GM21447 (cell line): ENCODE data around the gene DLGAP3.

Source experiments
- ATAC-seq: cut with Tn5 transposase; IDR thresholded peaks from one replicate; pipeline ENCODE4 v1.9.1; 2021; ENCODE audit not compliant: unreplicated experiment

The DLGAP3 gene

DNA sequence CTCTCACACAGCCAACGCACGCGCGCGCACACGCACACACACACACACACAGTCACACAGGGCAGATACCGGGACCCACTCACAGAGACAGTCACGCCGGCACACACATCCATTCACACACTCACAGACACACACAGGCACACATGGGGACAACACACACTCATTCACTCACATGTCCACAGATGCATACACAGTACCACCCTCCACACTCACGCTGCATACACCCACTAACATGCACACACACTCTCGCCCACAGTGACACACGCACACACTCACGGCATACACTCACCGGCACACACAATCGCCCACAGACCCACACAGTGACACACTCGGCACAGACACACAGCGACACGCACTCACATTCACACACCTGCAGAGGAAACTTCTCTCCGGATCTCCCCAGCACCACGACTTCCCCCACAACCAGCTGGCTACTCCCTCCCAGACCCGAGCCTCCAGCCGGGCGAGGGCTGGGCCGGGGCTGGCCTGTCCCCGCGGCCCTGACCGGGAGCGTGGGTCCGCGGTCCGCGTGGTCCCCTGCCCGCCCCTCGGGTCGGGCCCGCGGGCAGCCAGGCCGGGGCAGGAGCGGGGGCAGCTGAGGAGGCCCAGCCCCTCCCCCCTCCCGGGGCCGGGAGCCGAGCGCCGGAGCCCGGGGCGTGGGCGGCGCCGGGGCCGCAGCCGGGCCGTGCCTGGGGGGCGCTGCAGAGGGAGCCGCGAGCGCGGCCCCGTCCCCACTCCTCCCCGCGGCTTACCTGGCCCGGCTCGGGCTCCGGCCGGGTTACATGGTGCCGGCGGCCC is 552 bp downstream of the DLGAP3 start:
- no peak for ATAC-seq

DNA sequence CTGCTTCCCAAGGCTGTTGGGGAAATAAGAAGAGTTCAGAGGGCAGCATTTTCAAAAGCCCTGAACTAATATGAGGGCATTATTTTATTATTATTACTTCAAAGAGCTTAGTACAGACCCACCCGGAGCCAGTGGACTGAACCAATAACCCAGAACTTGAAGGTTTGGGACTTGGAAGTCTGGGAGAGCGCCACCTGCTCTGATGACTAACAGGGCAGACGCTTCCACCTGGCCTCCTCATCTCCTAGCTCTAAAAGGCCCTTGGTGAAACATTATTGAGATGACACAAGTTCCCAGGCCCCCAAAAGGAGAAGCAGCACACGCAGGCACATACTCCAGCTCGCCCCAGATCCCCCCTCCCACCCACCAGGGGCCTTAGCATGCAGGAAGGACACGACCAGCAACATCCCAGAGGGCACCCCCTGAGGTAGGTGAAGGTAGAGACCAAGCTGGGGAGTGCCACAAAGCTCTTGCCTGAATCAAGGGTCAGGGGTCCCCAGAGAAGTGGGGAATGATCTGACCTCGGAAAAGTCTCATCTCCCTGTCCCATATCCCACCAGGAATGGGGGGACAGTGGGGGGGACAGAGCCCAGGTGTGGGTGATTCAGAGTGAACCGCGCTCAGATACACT is 1.3 kb downstream of the DLGAP3 start:
- no peak for ATAC-seq

DNA sequence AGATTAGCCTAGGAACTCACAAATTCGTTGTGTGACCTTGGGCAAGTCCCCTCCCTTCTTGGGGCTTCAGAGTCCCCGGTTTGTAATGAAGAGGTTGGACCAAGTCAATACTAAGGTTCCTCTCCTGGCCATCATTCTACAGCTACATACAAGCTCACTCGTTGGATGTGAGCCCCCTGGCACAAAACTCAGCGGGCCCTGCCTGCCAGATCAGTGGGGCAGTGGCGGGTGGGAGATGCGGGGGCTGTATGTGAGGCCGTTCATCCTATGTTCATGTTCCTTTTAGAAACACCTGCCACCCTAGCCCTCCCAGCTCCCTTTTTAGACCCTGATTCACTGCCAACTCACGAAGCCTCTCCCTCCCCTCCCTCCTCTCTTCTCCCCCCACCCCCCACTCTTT is 2.1 kb downstream of the DLGAP3 start:
- ATAC-seq = no peak

DNA sequence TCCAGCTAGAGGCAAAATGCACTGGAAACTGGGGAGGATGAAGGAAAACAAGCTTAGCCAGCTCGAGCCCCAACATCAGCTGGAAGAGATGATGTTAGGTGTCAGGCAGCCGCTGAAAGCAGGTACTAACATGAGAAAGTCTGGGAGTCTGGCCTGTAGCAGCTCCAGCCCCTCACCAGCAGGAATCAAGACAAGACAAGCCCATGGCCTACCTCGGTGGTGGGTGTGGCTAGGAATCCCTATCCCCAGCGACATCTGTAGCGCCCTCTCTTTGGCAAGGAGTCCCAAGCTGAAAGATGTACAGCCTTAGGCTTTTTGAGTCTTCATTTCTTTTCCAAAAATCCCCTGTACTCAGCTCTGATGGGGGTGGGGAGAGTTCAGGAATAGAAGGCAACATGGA is 2.6 kb downstream of the DLGAP3 start:
- ATAC-seq = no peak

DNA sequence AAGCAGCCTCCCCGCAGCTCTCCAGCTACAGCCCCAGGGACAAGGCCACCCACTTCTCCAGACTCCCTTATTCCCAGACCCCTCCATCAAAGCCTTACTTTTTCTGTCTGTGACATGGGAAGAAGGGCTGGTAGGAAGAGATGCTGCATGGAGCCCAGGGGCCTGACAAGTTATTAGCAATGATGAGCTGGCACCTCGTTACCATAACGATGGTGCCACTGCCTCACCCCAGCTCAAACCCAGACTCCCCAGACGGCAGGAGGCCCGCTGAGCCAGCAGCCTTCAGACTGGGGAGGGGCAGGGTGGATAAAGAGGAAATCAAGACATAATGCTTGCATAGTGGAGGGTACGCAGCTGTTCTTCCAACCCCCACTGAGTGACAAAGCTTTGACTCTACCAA is 3.3 kb downstream of the DLGAP3 start:
- no peak for ATAC-seq

DNA sequence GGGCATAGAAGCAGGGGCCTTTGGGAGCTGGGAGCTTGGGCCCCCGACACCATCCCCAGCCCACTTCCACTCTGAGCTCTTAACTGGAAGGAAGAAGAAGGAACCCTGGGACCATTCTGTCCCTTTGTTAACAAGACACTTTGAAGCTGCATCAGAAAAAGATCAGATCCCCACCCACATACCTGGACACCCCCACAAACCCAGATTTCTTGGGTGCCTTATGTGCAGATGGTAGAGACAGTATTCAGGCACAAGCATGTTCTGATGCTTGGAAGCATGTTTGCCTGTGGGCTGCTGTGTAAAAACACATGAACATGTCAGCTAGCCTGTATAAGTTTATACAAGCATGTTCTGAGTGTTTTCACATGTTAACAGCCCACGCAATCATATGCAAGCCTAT is 3.7 kb downstream of the DLGAP3 start:
- ATAC-seq = no peak

DNA sequence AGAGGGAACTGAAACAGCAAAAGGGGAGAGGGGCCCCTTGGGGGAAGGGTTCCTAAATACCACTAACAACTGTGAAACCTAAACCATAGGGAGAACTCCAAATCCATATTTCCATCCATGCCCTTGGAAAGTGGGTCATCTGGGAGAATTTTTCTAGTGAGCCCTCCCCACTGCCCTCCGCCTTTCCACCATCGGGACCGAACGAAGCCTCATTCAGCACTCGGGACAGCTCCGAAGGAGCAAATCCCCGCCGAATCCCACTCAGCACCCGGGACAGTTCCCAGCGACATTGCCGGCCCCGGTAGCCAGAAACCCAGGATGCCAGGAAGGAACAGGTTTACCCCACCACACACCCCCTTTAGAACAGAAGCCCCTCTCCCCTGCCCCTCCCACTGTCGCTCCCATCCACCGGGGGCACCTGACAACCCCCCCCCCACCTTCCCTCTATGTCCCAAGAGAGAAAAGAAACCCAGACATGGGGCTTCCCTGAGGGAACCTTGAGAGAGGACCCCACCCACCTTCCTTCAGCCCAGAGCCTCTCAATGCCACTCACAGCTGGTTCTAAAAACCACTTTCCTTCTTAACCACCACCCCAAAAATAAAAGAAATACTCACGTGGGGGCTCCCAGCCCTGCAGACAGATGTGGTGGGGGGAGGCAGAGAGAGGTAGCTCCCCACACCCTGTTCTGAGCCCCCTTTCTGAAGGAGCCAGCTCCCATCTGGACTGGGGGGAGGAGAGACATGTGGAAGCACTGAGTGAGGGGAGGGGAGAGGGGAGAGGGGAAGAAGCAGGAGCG is 4.5 kb downstream of the DLGAP3 start:
- no peak for ATAC-seq

DNA sequence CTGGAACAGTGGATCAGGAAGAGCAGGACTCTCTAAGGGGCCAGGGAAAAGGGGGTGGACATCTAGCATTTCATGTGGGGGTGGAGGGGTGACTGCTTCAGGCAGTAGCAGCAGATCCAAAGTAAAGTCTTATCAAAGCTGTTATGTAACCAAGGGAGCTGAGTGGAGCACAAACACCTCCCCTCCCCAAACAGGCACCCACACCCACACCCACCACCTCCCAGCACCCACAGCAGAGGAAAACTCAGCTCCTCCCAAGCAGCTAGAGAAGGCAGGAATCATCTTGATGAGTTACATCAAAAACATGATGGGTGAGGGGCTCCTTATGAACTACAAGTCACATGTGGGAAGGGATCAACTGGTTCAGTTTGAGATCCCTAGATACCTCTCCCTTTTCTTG is 6.0 kb downstream of the DLGAP3 start:
- ATAC-seq = no peak

DNA sequence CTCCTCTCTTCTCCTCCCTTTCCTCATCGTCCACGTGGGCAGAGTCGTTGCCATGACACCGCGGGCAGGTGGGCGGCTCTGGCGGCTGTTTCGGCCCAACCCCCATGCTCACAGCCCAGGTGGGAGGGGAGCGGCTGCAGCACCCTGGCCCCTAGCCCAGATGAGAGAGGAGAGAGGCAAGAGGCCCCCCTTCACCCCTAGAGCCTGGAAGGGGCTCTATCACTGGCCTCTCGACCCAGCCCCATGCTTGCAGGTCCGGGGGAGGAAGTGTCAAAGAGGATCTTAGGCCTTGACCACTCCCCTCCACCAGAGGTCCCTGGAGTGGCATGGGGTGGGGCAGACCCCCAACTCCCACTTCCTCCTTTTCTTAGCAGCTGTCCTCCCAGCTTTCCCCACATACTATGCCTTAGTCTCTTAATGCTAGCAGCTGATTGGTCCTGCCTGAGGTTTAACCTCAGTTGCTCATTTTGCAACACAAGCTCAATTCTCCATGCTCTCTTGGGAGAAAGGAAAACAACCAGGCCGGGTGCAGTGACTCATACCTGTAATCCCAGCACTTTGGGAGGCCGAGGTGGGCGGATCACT is 10.4 kb downstream of the DLGAP3 start:
- no peak for ATAC-seq

DNA sequence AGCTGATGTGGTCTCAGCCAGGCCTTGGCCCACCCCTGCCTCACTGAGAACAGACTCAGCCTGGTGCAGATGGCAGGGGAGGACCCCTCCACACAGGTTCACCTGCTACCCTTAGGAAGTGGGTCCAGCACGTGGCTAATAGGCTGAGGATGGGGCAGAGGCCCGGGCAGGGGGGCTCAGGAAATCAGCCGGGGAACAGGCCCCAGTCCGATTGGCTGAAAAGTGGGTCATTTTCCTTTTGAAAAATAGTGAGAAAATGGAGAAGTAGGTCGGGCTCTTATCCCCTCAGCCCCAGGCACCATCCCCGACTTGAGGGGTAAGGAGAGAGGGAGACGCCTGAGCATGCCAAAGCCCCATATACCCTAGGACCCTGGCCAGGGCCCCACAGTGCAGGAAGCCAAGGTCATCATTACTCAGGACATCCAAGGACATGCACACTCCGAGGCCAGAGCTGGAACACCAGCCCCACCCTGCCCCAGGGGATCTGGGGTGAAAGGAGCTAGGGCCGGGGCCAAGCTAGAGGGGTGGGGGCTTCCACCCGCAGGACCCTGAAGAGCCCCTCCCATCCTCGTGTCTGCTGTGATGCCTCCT is 11.0 kb downstream of the DLGAP3 start:
- ATAC-seq = no peak

DNA sequence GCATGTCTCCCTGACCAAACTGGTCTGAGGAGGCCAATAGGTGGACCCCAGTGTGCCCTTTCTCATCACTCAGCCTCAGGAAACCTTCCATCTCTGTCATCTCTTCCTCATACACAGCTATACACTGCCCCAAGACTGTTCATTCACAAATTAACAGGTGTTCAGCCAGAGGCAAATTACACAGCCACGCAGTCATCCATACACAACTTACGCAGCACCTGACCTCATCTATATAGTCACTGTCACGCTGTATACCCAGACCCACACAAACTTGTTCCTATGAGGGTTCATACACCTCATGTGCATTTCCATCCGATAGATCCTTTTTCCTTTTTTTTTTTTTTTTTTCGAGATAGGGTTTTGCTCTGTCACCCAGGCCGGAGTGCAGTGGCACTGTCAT is 12.4 kb downstream of the DLGAP3 start:
- ATAC-seq = no peak

DNA sequence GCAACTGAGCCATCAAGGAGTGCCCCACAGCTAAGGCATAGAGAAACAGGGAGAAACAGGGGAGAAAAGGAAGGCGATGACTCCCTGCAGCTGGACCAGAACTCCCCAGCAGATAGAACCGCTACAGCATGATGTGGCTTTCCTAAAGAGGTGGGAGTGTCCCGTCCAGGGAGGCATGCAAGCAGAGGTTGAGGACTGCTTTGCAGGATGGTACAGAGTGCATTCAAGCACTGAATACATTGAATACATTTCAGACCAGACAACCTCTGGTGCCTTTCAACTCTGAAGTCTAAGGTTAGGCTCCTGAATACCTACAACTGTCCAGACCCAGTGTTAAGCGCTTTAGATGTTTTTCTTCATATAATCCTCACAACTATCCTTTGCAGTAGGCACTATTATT is 13.3 kb downstream of the DLGAP3 start:
- no peak for ATAC-seq

DNA sequence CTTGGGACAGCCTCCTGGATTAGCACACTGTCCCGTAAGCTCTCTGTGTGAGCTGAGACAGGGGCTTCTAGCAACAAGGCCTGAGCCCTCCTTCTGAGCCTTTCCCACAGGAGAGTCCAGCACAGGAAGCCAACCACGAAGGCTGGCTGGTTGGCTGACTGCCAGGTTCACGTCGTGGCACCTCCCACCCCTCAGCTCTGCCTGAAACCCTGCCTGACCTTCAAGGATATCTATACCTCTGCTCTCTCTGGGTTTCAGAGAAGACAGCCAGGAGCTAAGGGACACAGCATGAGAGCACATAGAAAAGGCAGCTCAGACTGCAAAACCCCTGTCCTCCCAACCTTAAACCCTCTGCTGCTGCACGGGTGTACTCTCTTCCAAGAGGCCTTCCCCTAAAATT is 13.9 kb downstream of the DLGAP3 start:
- no peak for ATAC-seq

DNA sequence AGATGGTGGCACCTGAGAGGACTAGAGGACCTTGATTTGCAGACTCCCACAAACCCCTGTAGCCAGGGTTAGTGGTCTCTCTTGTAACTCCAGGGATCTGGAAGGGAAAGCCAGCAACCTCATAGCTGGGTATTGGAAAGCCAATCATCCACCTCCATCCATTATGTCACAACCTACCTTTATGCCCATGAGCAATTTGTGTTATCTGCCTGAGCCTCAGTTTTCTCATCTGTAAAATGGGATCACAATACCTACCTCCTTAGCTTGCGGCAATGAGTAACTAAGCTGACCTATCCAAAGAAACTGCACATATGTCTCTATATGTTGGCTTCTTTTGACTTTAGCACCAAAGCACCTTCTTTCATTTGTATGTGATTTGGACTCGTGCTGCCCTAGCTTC is 14.5 kb downstream of the DLGAP3 start:
- no peak for ATAC-seq

DNA sequence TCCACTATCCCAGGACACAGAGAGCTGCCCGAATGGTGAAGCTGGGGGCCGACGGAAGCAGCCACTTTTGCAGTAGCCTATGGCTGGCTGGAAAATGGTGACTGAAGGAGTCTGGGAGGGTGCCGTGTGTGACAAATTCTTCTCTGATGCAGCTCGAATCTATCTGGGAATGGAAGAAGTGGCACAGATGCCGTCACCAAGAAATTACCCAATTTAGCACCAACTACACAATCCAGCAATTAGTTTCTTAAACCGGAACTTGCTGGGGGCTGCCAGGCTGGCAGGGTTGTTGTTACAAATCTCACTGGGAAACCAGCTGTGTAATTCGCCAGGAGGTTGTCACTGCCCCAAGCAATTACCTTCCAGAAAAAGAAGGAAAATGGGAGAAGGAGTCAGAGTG is 18.0 kb downstream of the DLGAP3 start:
- no peak for ATAC-seq

DNA sequence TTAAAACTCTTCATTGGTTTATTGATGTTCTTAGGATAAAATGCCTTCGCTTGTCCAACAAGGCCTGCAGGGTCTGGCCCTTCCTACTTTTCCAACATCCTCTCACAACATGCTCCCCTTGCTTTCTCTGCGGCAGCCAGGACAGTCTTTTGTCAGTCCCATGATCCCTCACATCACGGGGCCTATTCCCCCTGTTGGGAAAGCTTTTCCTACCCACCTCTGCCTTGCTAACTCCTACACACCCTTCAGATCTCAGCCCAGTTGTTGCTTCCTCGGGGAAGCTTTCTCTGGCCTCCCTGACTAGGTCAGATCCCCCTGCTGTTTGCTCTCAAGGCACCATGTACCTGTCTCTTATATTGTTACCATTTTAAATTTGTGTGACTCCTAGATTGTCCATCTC is 19.0 kb downstream of the DLGAP3 start:
- ATAC-seq = no peak

DNA sequence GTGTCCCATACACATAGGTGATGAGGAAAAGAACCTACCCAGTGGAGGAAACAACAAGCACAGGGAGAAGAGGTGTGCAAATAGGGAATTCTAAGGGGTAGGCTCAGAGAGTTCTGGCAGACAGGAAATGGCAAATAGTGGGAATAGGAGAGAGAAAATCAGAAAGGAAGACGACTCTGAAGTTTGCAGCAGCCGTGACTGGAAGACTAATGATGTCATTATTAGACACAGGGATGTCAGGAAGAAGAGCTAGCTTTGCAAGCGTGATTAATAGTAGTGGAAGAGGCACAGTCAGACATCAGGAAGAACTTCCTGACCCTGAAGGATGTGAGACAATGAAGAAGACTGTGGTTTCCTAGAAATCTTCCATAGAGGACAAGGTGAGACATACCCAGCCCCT is 21.1 kb downstream of the DLGAP3 start:
- ATAC-seq = no peak

DNA sequence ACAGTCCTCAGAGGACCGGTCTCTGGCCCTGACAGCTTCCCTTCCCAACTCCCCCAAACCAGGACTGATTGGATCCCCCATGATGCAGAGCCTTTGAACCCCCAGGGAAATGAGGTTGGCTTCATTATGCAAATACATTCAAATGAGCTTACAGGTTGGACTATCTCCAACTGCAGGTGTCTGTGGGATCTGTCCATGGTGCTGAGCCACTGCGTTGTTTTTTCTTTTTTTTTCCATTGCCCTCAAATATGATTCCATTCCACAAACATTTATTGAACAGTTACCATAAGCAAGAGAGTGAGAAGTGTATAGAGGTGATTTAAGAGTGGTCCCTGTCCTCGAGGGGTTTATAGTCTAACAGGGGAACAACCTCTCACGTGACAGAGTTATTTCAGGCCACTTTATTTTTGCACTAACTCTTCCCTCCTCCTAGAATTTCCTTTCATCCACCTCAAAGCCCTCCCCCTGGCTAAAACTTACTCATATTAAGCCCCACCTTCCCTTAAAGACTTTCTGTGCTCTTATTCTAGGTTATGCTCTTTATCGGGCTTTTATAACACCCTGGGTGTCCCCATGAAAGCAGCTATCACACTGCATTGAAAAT is 21.9 kb downstream of the DLGAP3 start:
- ATAC-seq = no peak

DNA sequence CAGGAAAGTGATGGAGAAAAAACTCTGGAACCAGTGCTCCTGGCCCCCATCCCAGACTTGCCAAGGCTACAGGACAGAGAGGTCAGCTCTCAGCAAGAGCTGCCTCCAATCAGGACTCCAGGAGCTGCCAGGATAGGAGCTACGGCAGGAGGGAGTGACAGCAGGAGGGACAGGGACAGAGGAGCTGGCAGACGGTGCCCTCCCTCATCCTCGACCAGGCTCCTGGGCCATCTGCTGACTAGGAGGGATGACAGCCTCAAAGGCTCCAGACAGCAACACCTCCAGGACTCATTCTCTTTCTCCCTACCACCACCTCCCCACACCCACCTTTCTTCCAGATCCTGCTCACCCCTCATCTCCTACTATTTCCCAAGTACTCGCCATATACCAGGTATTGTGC is 22.7 kb downstream of the DLGAP3 start:
- ATAC-seq = no peak

DNA sequence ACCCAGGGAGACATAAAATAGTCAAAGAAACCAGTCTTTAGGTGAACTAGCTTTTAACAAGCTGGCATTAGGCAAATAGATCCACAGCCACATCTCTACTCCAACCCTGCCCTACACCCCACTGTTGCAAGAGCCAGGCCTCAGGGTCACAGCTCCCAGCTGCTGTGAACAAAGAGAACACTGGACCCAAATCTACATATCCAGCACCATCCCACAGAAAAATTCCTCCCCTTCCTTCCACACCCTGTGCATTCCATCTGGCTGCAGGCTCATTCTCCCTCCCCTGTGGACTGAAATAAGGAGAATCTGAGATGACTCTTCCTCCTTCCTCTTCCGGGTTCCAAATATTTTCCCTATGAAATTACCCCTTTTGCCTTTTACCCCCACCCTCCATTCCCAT is 23.2 kb downstream of the DLGAP3 start:
- no peak for ATAC-seq

DNA sequence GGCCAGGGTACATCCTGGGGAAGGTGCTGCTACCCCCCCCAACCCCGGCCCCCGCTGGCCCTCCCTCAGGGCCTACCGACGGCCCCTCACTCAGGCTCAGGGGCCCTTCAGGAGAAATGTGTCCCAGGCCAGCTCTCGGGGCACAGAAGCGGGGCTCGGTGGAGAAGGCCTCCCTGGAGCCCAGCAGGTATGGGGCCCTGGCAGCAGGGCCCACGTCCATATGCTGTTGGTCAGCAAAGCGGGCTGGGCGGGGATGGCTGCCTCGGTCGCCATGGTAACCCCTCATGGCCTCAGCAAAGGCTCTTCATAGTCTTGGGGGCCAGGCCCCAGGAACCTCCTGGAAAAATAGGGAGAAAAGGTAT is 24.4 kb downstream of the DLGAP3 start:
- ATAC-seq = no peak
